ENCODE measurements around the gene STX1B. TPM values are rescaled to one million over a fixed set of nuclear protein-coding genes. Genes with fewer than 3 reads are reported as not detected.

Gene STX1B
- total and polyA plus RNA-seq, 2 of the 8 experiments (the other 6 are each of a cell fraction or from before 2014, with no cell fraction given) = 8.9 to 20.2 TPM

GRCh38 chr16:30950516-30951065, 59.8 kb downstream of the STX1B start (continued):
- TF ChIP-seq CHD7 (IDR thresholded peaks at IDR 0.05; ENCODE audit: insufficient replicate concordance, low read length) = no peak
- TF ChIP-seq POLR2A (IDR thresholded peaks at IDR 0.05; ENCODE audit: control extremely low read depth in 1 of 2, low read depth in 2 of 2, low read length in 2 of 2) = no peak
- no peak for TF ChIP-seq E2F6 (IDR thresholded peaks at IDR 0.05)
